ENCODE results near the gene PPM1J.

The PPM1J gene

GRCh38 chr1:112689196-112689841 lies 25.8 kb downstream of the PPM1J start:
- no peak for TF ChIP-seq CTCF (IDR thresholded peaks at IDR 0.05; ENCODE audit: control insufficient read depth, extremely low read depth, insufficient read depth)
- no peak for DNase-seq (ENCODE audit: low read depth)
- no peak overlapping the region for H3K4me3 ChIP-seq (ENCODE audit: low read depth, low read length)

- H3K4me3 ChIP-seq (ENCODE audit: low read depth, low read length), result no peak overlapping the region
- no peak for TF ChIP-seq CTCF (IDR thresholded peaks at IDR 0.05; ENCODE audit: control insufficient read depth, extremely low read depth, insufficient read depth)
- DNase-seq (ENCODE audit: low read depth), result no peak
Measured at GRCh38 chr1:112688781-112689193, 26.3 kb downstream of the PPM1J start.

- DNase-seq (ENCODE audit: low read depth), result peak; percentile 85
- no peak overlapping the region for H3K4me3 ChIP-seq (ENCODE audit: low read depth, low read length)
- TF ChIP-seq CTCF (IDR thresholded peaks at IDR 0.05; ENCODE audit: control insufficient read depth, extremely low read depth, insufficient read depth), result no peak
Measured at GRCh38 chr1:112687785-112688496, 27.2 kb downstream of the PPM1J start.

GRCh38 chr1:112687361-112687760 lies 27.8 kb downstream of the PPM1J start:
- no peak for DNase-seq (ENCODE audit: low read depth)
- TF ChIP-seq CTCF (IDR thresholded peaks at IDR 0.05; ENCODE audit: control insufficient read depth, extremely low read depth, insufficient read depth), result no peak
- H3K4me3 ChIP-seq (ENCODE audit: low read depth, low read length), result no peak overlapping the region

GRCh38 chr1:112686835-112687234 lies 28.3 kb downstream of the PPM1J start:
- no peak for DNase-seq (ENCODE audit: low read depth)
- no peak overlapping the region for H3K4me3 ChIP-seq (ENCODE audit: low read depth, low read length)
- no peak for TF ChIP-seq CTCF (IDR thresholded peaks at IDR 0.05; ENCODE audit: control insufficient read depth, extremely low read depth, insufficient read depth)

GRCh38 chr1:112686417-112686816 lies 28.7 kb downstream of the PPM1J start:
- no peak for DNase-seq (ENCODE audit: low read depth)
- H3K4me3 ChIP-seq (ENCODE audit: low read depth, low read length), result no peak overlapping the region
- TF ChIP-seq CTCF (IDR thresholded peaks at IDR 0.05; ENCODE audit: control insufficient read depth, extremely low read depth, insufficient read depth), result no peak

Data from LNCaP clone FGC (cell line).